SK-N-SH (cell line): ENCODE data around the gene CDSN. TPM values are rescaled to one million over a fixed set of nuclear protein-coding genes. Genes with fewer than 3 reads are reported as not detected.

Experiments used
- CTCF ChIA-PET: fragments of 300-600, 350-600 bp; formaldehyde crosslinking; extraction: SDS; loops from one replicate; lab custom pipeline; 2021; lab: Yijun Ruan, JAX
- POLR2A ChIA-PET: fragments of 350-600 bp; sonication (Branson Sonifier 250); formaldehyde crosslinking; extraction: SDS; loops from one replicate; lab custom pipeline; 2020; ENCODE audit warnings: antibody characterized with exemption, inconsistent platforms; lab: Yijun Ruan, JAX
- DNase-seq: peaks from one replicate; pipeline ENCODE4 v3.0.0; 2012
- H2AFZ ChIP-seq: fragments of 200-600 bp; sonication (generic); 2 replicates; pipeline ENCODE4 v1.8.1; 2016; ENCODE audit warnings: antibody characterized with exemption, mild to moderate bottlenecking, low read depth
- H3F3A ChIP-seq: fragments of 200-600 bp; sonication (generic); replicated peaks from 2 replicates; pipeline ENCODE3; 2016; ENCODE audit warnings: antibody characterized with exemption, mild to moderate bottlenecking; ENCODE audit not compliant: insufficient read depth
- H3K27ac ChIP-seq, 2 experiments: fragments of 200-500 bp in 1 of 2; fragments of 200-600 bp in 1 of 2; sonication (Bioruptor generic) in 1 of 2; sonication (generic), shearing (Covaris generic) in 1 of 2; 2 replicates each; pipeline versions ENCODE4 v1.5.1 to v1.6.1; 2014 to 2016; ENCODE audit warnings: low read depth in 2 of 2, inconsistent platforms in 1 of 2, low read length in 1 of 2, mild to moderate bottlenecking in 1 of 2, mixed read lengths in 1 of 2
- H3K27me3 ChIP-seq: fragments of 200-600 bp; sonication (generic), shearing (Covaris generic); 2 replicates; pipeline ENCODE4 v1.6.1; 2016; ENCODE audit warnings: mixed run types; ENCODE audit not compliant: insufficient read depth
- H3K36me3 ChIP-seq, 2 experiments: fragments of 200-500 bp in 1 of 2; fragments of 200-600 bp in 1 of 2; sonication (Bioruptor generic) in 1 of 2; sonication (generic) in 1 of 2; replicated peaks in 1 of 2; 2 replicates each; pipeline versions ENCODE3 to v1.5.1; 2014 to 2016; ENCODE audit warnings: low read length in 1 of 2, mild to moderate bottlenecking in 1 of 2; ENCODE audit not compliant: insufficient read depth in 2 of 2, control insufficient read depth in 1 of 2
- H3K4me1 ChIP-seq, 2 experiments: fragments of 200-500 bp in 1 of 2; fragments of 200-600 bp in 1 of 2; sonication (Bioruptor generic) in 1 of 2; sonication (generic), shearing (Covaris generic) in 1 of 2; 2 replicates each; pipeline versions ENCODE4 v1.5.1 to v1.6.1; 2014 to 2016; ENCODE audit warnings: low read depth in 1 of 2, low read length in 1 of 2, mixed run types in 1 of 2; ENCODE audit not compliant: insufficient read depth in 2 of 2, control insufficient read depth in 1 of 2
- H3K4me2 ChIP-seq: fragments of 200-600 bp; sonication (generic), shearing (Covaris generic); 2 replicates; pipeline ENCODE4 v1.6.1; 2017; ENCODE audit warnings: mixed run types
- H3K4me3 ChIP-seq, 2 experiments: fragments of 200-500 bp in 1 of 2; fragments of 200-600 bp in 1 of 2; sonication (Bioruptor generic) in 1 of 2; sonication (generic), shearing (Covaris generic) in 1 of 2; 2 replicates each; pipeline versions ENCODE4 v1.5.1 to v1.8.1; 2014 to 2016; ENCODE audit warnings: low read depth in 2 of 2, inconsistent platforms in 1 of 2, low read length in 1 of 2, mild to moderate bottlenecking in 1 of 2, mixed read lengths in 1 of 2, moderate library complexity in 1 of 2
- H3K79me2 ChIP-seq: fragments of 200-600 bp; sonication (generic); 2 replicates; pipeline ENCODE4 v1.8.1; 2017; ENCODE audit warnings: mild to moderate bottlenecking; ENCODE audit not compliant: insufficient read depth
- H3K9ac ChIP-seq: fragments of 200-600 bp; sonication (generic); 2 replicates; pipeline ENCODE4 v1.6.1; 2017; ENCODE audit warnings: mixed run types
- H3K9me2 ChIP-seq: fragments of 200-600 bp; sonication (generic); 2 replicates; pipeline ENCODE4 v1.6.1; 2017; ENCODE audit warnings: mixed run types
- H3K9me3 ChIP-seq: fragments of 200-600 bp; sonication (generic); 2 replicates; pipeline ENCODE4 v1.6.1; 2017; ENCODE audit warnings: mixed run types, mild to moderate bottlenecking, moderate library complexity
- H4K20me1 ChIP-seq: fragments of 200-600 bp; sonication (generic); 2 replicates; pipeline ENCODE4 v1.6.1; 2017; ENCODE audit warnings: mild to moderate bottlenecking, mixed run types; ENCODE audit not compliant: insufficient read depth
- EZH2phosphoT487 ChIP-seq: fragments of 200-600 bp; sonication (generic); IDR thresholded peaks from 2 replicates; pipeline ENCODE4 v1.6.1; 2017; ENCODE audit warnings: low read depth, mixed run types, mild to moderate bottlenecking, antibody characterized with exemption, moderate library complexity, borderline replicate concordance
- MEF2A ChIP-seq: IDR thresholded peaks from 2 replicates; pipeline ENCODE4 v1.4.0; 2012; ENCODE audit warnings: low read depth, borderline replicate concordance
- MXI1 ChIP-seq: IDR thresholded peaks from 2 replicates; pipeline ENCODE4 v1.6.1; 2012; ENCODE audit warnings: mild to moderate bottlenecking, low read depth, low read length, improper control_type of control experiment
- RCOR1 ChIP-seq: fragments of 150-350 bp; IDR thresholded peaks from 2 replicates; pipeline ENCODE4 v1.6.1; 2017; ENCODE audit warnings: antibody characterized with exemption, low read length
- RXRA ChIP-seq: IDR thresholded peaks from 2 replicates; pipeline ENCODE4 v1.4.0; 2012; ENCODE audit warnings: low read depth, mild to moderate bottlenecking, borderline replicate concordance
- TAF1 ChIP-seq: IDR thresholded peaks from 2 replicates; pipeline ENCODE4 v1.6.1; 2012; ENCODE audit warnings: low read depth, mild to moderate bottlenecking, low read length, moderate library complexity, borderline replicate concordance
- TEAD4 ChIP-seq: IDR thresholded peaks from 2 replicates; pipeline ENCODE4 v1.4.0; 2012; ENCODE audit warnings: mild to moderate bottlenecking, borderline replicate concordance; ENCODE audit not compliant: insufficient read depth
- WGBS: methylation state at CpG from one replicate; pipeline ENCODE4 v1.1.6; 2017; ENCODE audit warnings: low lambda C conversion rate; 5-methylcytosine and 5-hydroxymethylcytosine counted together
- polyA plus RNA-seq, 3 experiments: library from polyadenylated mRNA; depleted of rRNA; stranded (reverse); fragments of >200 nt; gene quantifications; 2 replicates each; pipeline ENCODE4 v1.2.3, GENCODE V29; 2012
- TF ChIP-seq, protein P1 (sequence below): IDR thresholded peaks from 2 replicates; pipeline ENCODE4; 2012

The CDSN gene
- polyA plus RNA-seq, 1 of the 3 experiments (the other 2 are of a cell fraction): 0.02 TPM

DNA sequence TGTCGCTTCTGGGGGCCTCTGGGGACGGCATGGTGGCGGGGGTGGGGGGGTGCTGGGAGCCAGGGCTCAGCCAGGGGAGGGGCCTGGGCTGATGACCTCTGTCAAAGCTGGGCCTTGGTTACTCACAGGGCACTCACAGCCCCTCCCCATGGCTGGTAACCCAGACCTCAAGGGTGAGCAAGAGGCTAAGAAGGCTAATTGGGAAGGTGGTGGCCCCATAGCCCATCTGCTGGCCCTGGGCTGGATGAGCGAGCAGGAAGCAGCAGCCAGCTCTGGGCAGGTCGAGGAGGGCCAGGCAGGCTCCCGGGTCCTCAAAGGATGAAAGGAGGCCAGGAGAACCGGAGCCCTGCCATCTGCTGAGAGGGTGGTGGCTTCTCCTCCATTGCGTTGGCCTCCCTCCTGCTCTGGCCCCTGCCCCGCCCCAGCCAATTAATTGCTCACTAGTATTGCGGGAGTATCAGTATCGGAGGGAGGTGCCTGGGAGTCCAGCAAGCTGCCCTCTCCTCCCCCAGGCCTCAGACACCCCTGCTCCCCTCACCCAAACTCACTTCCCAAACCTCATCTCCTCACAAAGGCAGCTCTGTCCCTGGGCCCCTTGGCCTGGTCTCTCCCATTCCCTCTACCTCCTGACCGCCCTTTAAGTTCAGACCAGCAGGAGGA, 1.0 kb upstream of the CDSN start:
- H3K27ac ChIP-seq: no peak overlapping the region
- no peaks in the 10 kb centered on the region for H3K27me3 ChIP-seq
- H3K9ac ChIP-seq: no peak overlapping the region
- 76% methylated on average over 7 of the region's 12 CpGs for WGBS
- H3K4me1 ChIP-seq: peaks cover 2 to 8% of the 10 kb centered on the region in 2 experiments; a peak in 2 of 4 replicates
- peaks cover 3% of the 10 kb centered on the region for H3F3A ChIP-seq
- H3K9me3 ChIP-seq: no peaks in the 10 kb centered on the region
- H3K4me3 ChIP-seq: no peak overlapping the region
- 0 out of 2 replicates have a peak, but pooled peaks cover 3% of the 10 kb centered on the region for H4K20me1 ChIP-seq
- ChIA-PET CTCF (interaction anchor here (2.4 kb wide), 1 partner anchor 16 kb away, joined by 7 read pairs; no protein-coding TSS in a partner anchor), POLR2A (no interaction called here)
- H3K79me2 ChIP-seq: peaks cover 18% of the 10 kb centered on the region
- H2AFZ ChIP-seq: no peak overlapping the region
- H3K9me2 ChIP-seq: no peaks in the 10 kb centered on the region
- no peaks in the 10 kb centered on the region for H3K36me3 ChIP-seq
- TF ChIP-seq MXI1 (no peak), EZH2phosphoT487 (no peak), RXRA (no peak), MEF2A (no peak), TEAD4 (no peak)
- TF ChIP-seq, protein P1, sequence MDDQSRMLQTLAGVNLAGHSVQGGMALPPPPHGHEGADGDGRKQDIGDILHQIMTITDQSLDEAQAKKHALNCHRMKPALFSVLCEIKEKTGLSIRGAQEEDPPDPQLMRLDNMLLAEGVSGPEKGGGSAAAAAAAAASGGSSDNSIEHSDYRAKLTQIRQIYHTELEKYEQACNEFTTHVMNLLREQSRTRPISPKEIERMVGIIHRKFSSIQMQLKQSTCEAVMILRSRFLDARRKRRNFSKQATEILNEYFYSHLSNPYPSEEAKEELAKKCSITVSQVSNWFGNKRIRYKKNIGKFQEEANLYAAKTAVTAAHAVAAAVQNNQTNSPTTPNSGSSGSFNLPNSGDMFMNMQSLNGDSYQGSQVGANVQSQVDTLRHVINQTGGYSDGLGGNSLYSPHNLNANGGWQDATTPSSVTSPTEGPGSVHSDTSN: no peak
- H3K4me2 ChIP-seq: no peak overlapping the region
- no peak for DNase-seq

DNA sequence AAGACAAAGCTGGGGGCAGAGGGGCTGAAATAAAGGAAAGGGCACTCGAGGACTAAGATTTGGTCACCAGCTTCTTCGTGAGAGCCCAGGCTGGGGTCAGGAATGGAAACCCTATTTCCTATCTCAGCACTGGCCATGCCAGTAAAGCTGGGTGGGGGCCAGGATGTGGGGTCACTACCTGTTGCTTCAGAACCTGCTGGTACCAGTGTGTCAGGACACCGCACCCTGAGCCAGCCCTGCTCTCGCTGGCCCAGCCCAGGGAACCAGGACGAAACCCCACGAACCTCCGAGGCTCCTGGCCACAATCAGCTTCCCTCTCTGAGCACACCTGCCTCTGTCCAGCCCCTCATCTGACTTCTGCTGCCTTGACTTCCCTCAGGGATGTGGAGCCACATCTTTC, 2.1 kb downstream of the CDSN start:
- Histone ChIP-seq H3K4me3 (no peak overlapping the region), H3K36me3 (no peaks in the 10 kb centered on the region), H3F3A (peaks cover 8% of the 10 kb centered on the region), H3K27me3 (no peaks in the 10 kb centered on the region), H3K9ac (no peak overlapping the region), H3K4me2 (no peak overlapping the region), H4K20me1 (0 out of 2 replicates have a peak, but pooled peaks cover 2% of the 10 kb centered on the region), H2AFZ (no peak overlapping the region), H3K9me2 (no peaks in the 10 kb centered on the region), H3K79me2 (peaks cover 30% of the 10 kb centered on the region), H3K4me1 (peaks cover 4 to 14% of the 10 kb centered on the region in 2 experiments; a peak in 3 of 4 replicates), H3K27ac (no peak overlapping the region), H3K9me3 (no peaks in the 10 kb centered on the region)
- no peak for DNase-seq
- 72% methylated on average over 4 of the region's 7 CpGs for WGBS
- TF ChIP-seq TAF1: no peak
- no peak for TF ChIP-seq RCOR1
- POLR2A ChIA-PET: no interaction called here
- CTCF ChIA-PET: interaction anchor here (1.2 kb wide), 1 partner anchor 31 kb away, joined by 4 read pairs; no protein-coding TSS in a partner anchor
